HepG2 (cell line): ENCODE measurements around the gene DCLRE1B. TPM values are rescaled to one million over a fixed set of nuclear protein-coding genes. Genes with fewer than 3 reads are reported as not detected.

ENCODE experiments used
- ATAC-seq: fragments of 200-7000 bp; cut with Tn5 transposase; 3 replicates; pipeline ENCODE4 v1.9.1; 2020; ENCODE audit warnings: mild to moderate bottlenecking, moderate library complexity
- BruUV-seq: library from RNA; stranded (reverse); fragments of 400-500 nt; replicated peaks from 2 replicates; lab custom pipeline; 2021; lab: Mats Ljungman, UMichigan
- CTCF ChIA-PET: fragments of 300-600 bp; formaldehyde crosslinking; extraction: SDS; loops from one replicate; lab custom pipeline; 2021; ENCODE audit warnings: low total read pairs, inconsistent platforms, low intra/inter-chr PET ratio; lab: Yijun Ruan, JAX
- POLR2A ChIA-PET: fragments of 350-600 bp; sonication (Branson Sonifier 250); formaldehyde crosslinking; loops from one replicate; lab custom pipeline; 2020; ENCODE audit warnings: antibody characterized with exemption, inconsistent platforms; lab: Yijun Ruan, JAX
- DNase-seq: peaks from one replicate; pipeline ENCODE4 v3.0.0-alpha.2; 2015; ENCODE audit warnings: low spot score
- FAIRE-seq: peaks from 3 replicates; lab custom pipeline; 2011; peaks lifted over from hg19 to GRCh38; lab: Jason Lieb, UNC
- H2AFZ ChIP-seq: one replicate; pipeline ENCODE4 v1.6.1; 2011; ENCODE audit warnings: low read length, inconsistent platforms
- H3K27ac ChIP-seq: fragments of 300-600 bp; 3 replicates; pipeline ENCODE4 v1.8.0; 2011; ENCODE audit warnings: mixed run types, mild to moderate bottlenecking, mixed read lengths, low read length, inconsistent platforms; ENCODE audit not compliant: insufficient read depth; ENCODE audit errors: extremely low read length
- H3K27me3 ChIP-seq, 2 experiments: fragments of 200-600 bp in 1 of 2; 2 replicates in 1 of 2; 3 replicates in 1 of 2; pipeline versions ENCODE4 v1.6.0 to v1.8.0; 2011; ENCODE audit warnings: low read length in 2 of 2, mild to moderate bottlenecking in 2 of 2, moderate library complexity in 2 of 2, inconsistent platforms in 1 of 2; ENCODE audit not compliant: insufficient read depth in 2 of 2, control insufficient read depth in 1 of 2
- H3K36me3 ChIP-seq, 2 experiments: fragments of 200-600 bp in 1 of 2; replicated peaks in 1 of 2; 2 replicates in 1 of 2; 3 replicates in 1 of 2; pipeline versions ENCODE4 v1.5.1 to v1.8.0; 2011; ENCODE audit warnings: low read length in 2 of 2, inconsistent platforms in 1 of 2; ENCODE audit not compliant: insufficient read depth in 2 of 2, control insufficient read depth in 1 of 2
- H3K4me1 ChIP-seq: 2 replicates; pipeline ENCODE4 v1.5.1; 2012; ENCODE audit warnings: low read length, inconsistent platforms; ENCODE audit not compliant: insufficient read depth
- H3K4me2 ChIP-seq: 2 replicates; pipeline ENCODE4 v1.6.0; 2011; ENCODE audit warnings: low read depth, low read length, inconsistent platforms
- H3K4me3 ChIP-seq, 3 experiments: fragments of 200-600 bp in 1 of 3; sonication (generic), shearing (Covaris generic) in 1 of 3; replicated peaks in 1 of 3; 2 replicates each; pipeline ENCODE4 v1.5.1; 2011 to 2016; ENCODE audit warnings: low read length in 3 of 3, inconsistent platforms in 2 of 3, low read depth in 2 of 3, mild to moderate bottlenecking in 2 of 3, control low read depth in 1 of 3, mixed read lengths in 1 of 3; ENCODE audit not compliant: insufficient read depth in 1 of 3
- H3K79me2 ChIP-seq: one replicate; pipeline ENCODE4 v1.6.1; 2011; ENCODE audit warnings: low read length, inconsistent platforms; ENCODE audit not compliant: insufficient read depth
- H3K9ac ChIP-seq: 2 replicates; pipeline ENCODE4 v1.6.0; 2011; ENCODE audit warnings: mild to moderate bottlenecking, low read depth, low read length, inconsistent platforms; ENCODE audit not compliant: insufficient read depth
- H3K9me3 ChIP-seq: 2 replicates; pipeline ENCODE4 v1.5.1; 2012; ENCODE audit warnings: mild to moderate bottlenecking, low read length
- H4K20me1 ChIP-seq: 2 replicates; pipeline ENCODE4 v1.6.0; 2011; ENCODE audit warnings: inconsistent platforms, mild to moderate bottlenecking, low read length, moderate library complexity; ENCODE audit not compliant: insufficient read depth
- ARID4A ChIP-seq: sonication (generic); formaldehyde crosslinking; IDR thresholded peaks from 2 replicates; pipeline ENCODE4 v1.5.0; 2020; ENCODE audit warnings: mild to moderate bottlenecking, missing genetic modification reagents, borderline replicate concordance
- CTCF ChIP-seq: sonication (generic); formaldehyde crosslinking; IDR thresholded peaks from 2 replicates; pipeline ENCODE4 v1.5.0; 2020; ENCODE audit warnings: mild to moderate bottlenecking, missing genetic modification reagents, moderate library complexity
- GFI1 ChIP-seq: sonication (generic); formaldehyde crosslinking; IDR thresholded peaks from 2 replicates; pipeline ENCODE4 v1.5.0; 2020; ENCODE audit warnings: missing genetic modification reagents, mild to moderate bottlenecking, borderline replicate concordance
- PLRG1 ChIP-seq: fragments of 450-650 bp; conservative IDR thresholded peaks from 2 replicates; pipeline ENCODE4 v1.6.1; 2016
- SOX5 ChIP-seq: IDR thresholded peaks from 2 replicates; pipeline ENCODE4 v1.6.1; 2016; ENCODE audit warnings: borderline replicate concordance
- TP53 ChIP-seq: sonication (generic); formaldehyde crosslinking; conservative IDR thresholded peaks from 2 replicates; pipeline ENCODE4 v1.4.0; 2020; ENCODE audit warnings: missing genetic modification reagents
- ZMYM4 ChIP-seq: sonication (generic); formaldehyde crosslinking; IDR thresholded peaks from 2 replicates; pipeline ENCODE4 v1.8.1; 2023; ENCODE audit warnings: mild to moderate bottlenecking, missing genetic modification reagents
- ZNF143 ChIP-seq: sonication (generic); formaldehyde crosslinking; IDR thresholded peaks from 2 replicates; pipeline ENCODE4 v1.4.0; 2020; ENCODE audit warnings: missing genetic modification reagents
- ZNF224 ChIP-seq: sonication (generic); formaldehyde crosslinking; IDR thresholded peaks from 2 replicates; pipeline ENCODE4 v1.5.0; 2020; ENCODE audit warnings: mild to moderate bottlenecking, missing genetic modification reagents
- ZNF331 ChIP-seq: sonication (generic); formaldehyde crosslinking; IDR thresholded peaks from 2 replicates; pipeline ENCODE4 v1.4.0; 2020; ENCODE audit warnings: missing genetic modification reagents
- WGBS: methylation state at CpG from one replicate; pipeline ENCODE4 v1.1.6; 2017; ENCODE audit warnings: low lambda C conversion rate; 5-methylcytosine and 5-hydroxymethylcytosine counted together
- in situ Hi-C: cut with HindIII; loops from 2 replicates; pipeline ENCODE4 v1.10.0; 2017; ENCODE audit warnings: low pct_unique_long_range_greater_than_20kb; ENCODE audit not compliant: extremely low pct_ligation_motif_present
- intact Hi-C: fragments of 100-400 bp; cut with micrococcal nuclease; formaldehyde crosslinking; loops from one replicate; pipeline ENCODE4 v1.10.0; 2022; ENCODE audit not compliant: unreplicated experiment
- polyA plus RNA-seq, 8 experiments: library from polyadenylated mRNA; depleted of rRNA in 3 of 8; stranded (reverse) in 7 of 8; unstranded in 1 of 8; fragments of >200 nt; fragmentation: Illumina TruSeq in 4 of 8; extraction: Trizol in 4 of 8; gene quantifications; 2 replicates each; pipeline versions ENCODE4 v1.2.1 to v1.2.3, GENCODE V29; 2011 to 2016; ENCODE audit warnings: low read depth in 4 of 8, missing spikeins in 1 of 8, mixed read lengths in 1 of 8; ENCODE audit not compliant: insufficient read depth in 1 of 8
- total RNA-seq, 5 experiments: library from RNA; depleted of rRNA; stranded (reverse); fragments of >200 nt; fragmentation: Illumina TruSeq; extraction: Trizol; gene quantifications; 2 replicates each; pipeline ENCODE4 v1.2.3, GENCODE V29; 2016; ENCODE audit warnings: low read depth in 1 of 5

DCLRE1B gene
- total and polyA plus RNA-seq, 2 of the 13 experiments (the other 11 are each of a cell fraction or from before 2014, with no cell fraction given), result 2.7 to 8.0 TPM

- no peak overlapping the region for H3K27ac ChIP-seq
- H3K36me3 ChIP-seq, result no peaks in the 10 kb centered on the region
These were observed 32.7 kb upstream of the DCLRE1B start for GRCh38 chr1:113872219-113872935.

GRCh38 chr1:113874012-113874879, 30.9 kb upstream of the DCLRE1B start:
- intact Hi-C loops, result loop anchor here (5.0 kb wide), 1 partner anchor 37 kb away; no protein-coding TSS in a partner anchor
- H2AFZ ChIP-seq, result no peak overlapping the region

More at GRCh38 chr1:113872219-113872935, 32.7 kb upstream of the DCLRE1B start:
- TF ChIP-seq ZNF331 (CRISPR knock-in tag) (no peak), GFI1 (CRISPR knock-in tag) (no peak), PLRG1 (no peak), SOX5 (CRISPR knock-in tag) (no peak), TP53 (no peak), ZNF143 (CRISPR knock-in tag) (no peak), ZNF224 (no peak), ZMYM4 (CRISPR knock-in tag) (no peak)
- DNase-seq (no peak), FAIRE-seq (no peak), ATAC-seq (no peak)
- no TSS peak for BruUV-seq
- POLR2A ChIA-PET, result no interaction called here
- Histone ChIP-seq H2AFZ (no peak overlapping the region), H3K27me3 (peaks cover 0 to 2% of the 10 kb centered on the region in 2 experiments; a peak in 1 of 5 replicates), H3K9ac (no peak overlapping the region), H3K9me3 (no peaks in the 10 kb centered on the region), H3K4me3 (no peak overlapping the region), H3K4me1 (no peaks in the 10 kb centered on the region), H3K79me2 (no peaks in the 10 kb centered on the region), H3K4me2 (no peak overlapping the region), H4K20me1 (no peaks in the 10 kb centered on the region)
- in situ Hi-C loops (no loop called here), intact Hi-C loops (loop anchor here (5.0 kb wide), 1 partner anchor 35 kb away; no protein-coding TSS in a partner anchor)
- CTCF ChIA-PET, result no interaction called here

More at GRCh38 chr1:113874012-113874879, 30.9 kb upstream of the DCLRE1B start:
- FAIRE-seq, result peak; percentile 78
- WGBS, result 89% methylated on average over 1 of the region's 1 CpG
- CTCF ChIA-PET, result no interaction called here
- H3K79me2 ChIP-seq, result no peaks in the 10 kb centered on the region
- BruUV-seq, result no TSS peak
- in situ Hi-C loops, result no loop called here
- TF ChIP-seq CTCF (CRISPR knock-in tag) (0 out of 2 replicates have a peak, but pooled peaks have one; percentile 11), ARID4A (CRISPR knock-in tag) (no peak)
- POLR2A ChIA-PET, result no interaction called here
- no peaks in the 10 kb centered on the region for H3K36me3 ChIP-seq
- no peak overlapping the region for H3K4me2 ChIP-seq
- H3K4me3 ChIP-seq, result no peak overlapping the region
- no peaks in the 10 kb centered on the region; a peak in 1 of 5 replicates for H3K27me3 ChIP-seq
- no peak overlapping the region for H3K27ac ChIP-seq
- no peaks in the 10 kb centered on the region for H3K9me3 ChIP-seq
- H4K20me1 ChIP-seq, result no peaks in the 10 kb centered on the region
- no peaks in the 10 kb centered on the region for H3K4me1 ChIP-seq
- no peak overlapping the region for H3K9ac ChIP-seq
- peak; percentile 79 for ATAC-seq
- peak; percentile 23 for DNase-seq
